ENCODE measurements around the gene NTHL1.

- TF ChIP-seq TAF1 (IDR thresholded peaks at IDR 0.05; ENCODE audit: borderline replicate concordance, low read depth, low read length): no peak
- no peak for TF ChIP-seq CTCF (IDR thresholded peaks at IDR 0.05 in 2 of 3, conservative IDR thresholded peaks at IDR 0.05 in 1 of 3; ENCODE audit: control insufficient read depth in 2 of 3, extremely low read depth in 1 of 3, insufficient read depth in 1 of 3, low read depth in 3 of 3, low read length in 3 of 3)
- TF ChIP-seq JUND (IDR thresholded peaks at IDR 0.05; ENCODE audit: low read depth, low read length): no peak
- TF ChIP-seq SMC3 (IDR thresholded peaks at IDR 0.05; ENCODE audit: borderline replicate concordance, low read length): no peak
- TF ChIP-seq YBX1 (IDR thresholded peaks at IDR 0.05): no peak
- TF ChIP-seq POLR2A (IDR thresholded peaks at IDR 0.05; ENCODE audit: low read depth, low read length): no peak
- TF ChIP-seq KAT2A (conservative IDR thresholded peaks at IDR 0.05; ENCODE audit: control insufficient read depth, low read depth, low read length): no peak
- TF ChIP-seq SPI1 (IDR thresholded peaks at IDR 0.05; ENCODE audit: borderline replicate concordance, insufficient read depth, low read depth, low read length): no peak
Observed at GRCh38 chr16:2007081-2007836, 40.4 kb downstream of the NTHL1 start.
